Small intestine (tissue), 7 donors: ENCODE measurements around the gene DOC2A. TPM values are rescaled to one million over a fixed set of nuclear protein-coding genes. Genes with fewer than 3 reads are reported as not detected.

Experiments
- DNase-seq, 2 donors: peaks; one replicate each; pipeline versions ENCODE4 v3.0.0 to v3.0.0-alpha.2; 2013
- FAIRE-seq: peaks from 2 replicates; lab custom pipeline; 2012; peaks lifted over from hg19 to GRCh38; lab: Jason Lieb, UNC
- H3K27ac ChIP-seq, 3 donors: one replicate each; pipeline ENCODE4 v1.5.1; 2013; ENCODE audit warnings: low read length in 2 of 3, mild to moderate bottlenecking in 2 of 3, control low read depth in 1 of 3, inconsistent platforms in 1 of 3, low read depth in 1 of 3, moderate library complexity in 1 of 3
- H3K27me3 ChIP-seq, 3 donors: one replicate each; pipeline ENCODE4 v1.6.1; 2013; ENCODE audit warnings: low read length in 3 of 3, inconsistent platforms in 1 of 3; ENCODE audit not compliant: control insufficient read depth in 3 of 3, insufficient read depth in 3 of 3
- H3K36me3 ChIP-seq, 3 donors: one replicate each; pipeline ENCODE4 v1.6.1; 2013; ENCODE audit warnings: low read length in 3 of 3, inconsistent platforms in 1 of 3, low read depth in 1 of 3, mild to moderate bottlenecking in 1 of 3, moderate library complexity in 1 of 3; ENCODE audit not compliant: control insufficient read depth in 3 of 3, insufficient read depth in 2 of 3
- H3K4me1 ChIP-seq, 3 donors: one replicate each; pipeline ENCODE4 v1.6.1; 2013; ENCODE audit warnings: low read length in 2 of 3, inconsistent platforms in 1 of 3, low read depth in 1 of 3, mild to moderate bottlenecking in 1 of 3, moderate library complexity in 1 of 3; ENCODE audit not compliant: control insufficient read depth in 3 of 3, insufficient read depth in 2 of 3
- H3K4me3 ChIP-seq, 3 donors: one replicate each; pipeline ENCODE4 v1.5.1; 2013; ENCODE audit warnings: low read length in 3 of 3, control low read depth in 1 of 3, inconsistent platforms in 1 of 3, low read depth in 1 of 3, mild to moderate bottlenecking in 1 of 3, moderate library complexity in 1 of 3
- H3K9me3 ChIP-seq, 2 donors: one replicate each; pipeline ENCODE4 v1.6.1; 2013; ENCODE audit warnings: low read depth in 1 of 2, low read length in 1 of 2; ENCODE audit not compliant: control insufficient read depth in 2 of 2, insufficient read depth in 1 of 2
- WGBS, 3 donors: extraction: QIAGEN DNeasy Blood & Tissue Kit; methylation state at CpG; one replicate each; pipeline ENCODE4 v1.1.7; 2013; 5-methylcytosine and 5-hydroxymethylcytosine counted together
- polyA plus RNA-seq, 4 donors: library from polyadenylated mRNA; stranded (reverse) in 3 of 4; unstranded in 1 of 4; fragments of 200-250 nt in 3 of 4; fragments of 120-200 nt in 1 of 4; gene quantifications; one replicate each; pipeline versions ENCODE4 v1.2.1 to v1.2.3, GENCODE V29; 2013
- donor health status: healthy with polysubstance abuse.
- donor health status: control.
- donor health status: control.
- donor health status: Bipolar disorder and iron deficiency.
- donor health status: healthy.

DOC2A gene
- polyA plus RNA-seq, 4 donors = 1.3 to 4.6 (median 1.6) TPM; not detected in 1

DNA sequence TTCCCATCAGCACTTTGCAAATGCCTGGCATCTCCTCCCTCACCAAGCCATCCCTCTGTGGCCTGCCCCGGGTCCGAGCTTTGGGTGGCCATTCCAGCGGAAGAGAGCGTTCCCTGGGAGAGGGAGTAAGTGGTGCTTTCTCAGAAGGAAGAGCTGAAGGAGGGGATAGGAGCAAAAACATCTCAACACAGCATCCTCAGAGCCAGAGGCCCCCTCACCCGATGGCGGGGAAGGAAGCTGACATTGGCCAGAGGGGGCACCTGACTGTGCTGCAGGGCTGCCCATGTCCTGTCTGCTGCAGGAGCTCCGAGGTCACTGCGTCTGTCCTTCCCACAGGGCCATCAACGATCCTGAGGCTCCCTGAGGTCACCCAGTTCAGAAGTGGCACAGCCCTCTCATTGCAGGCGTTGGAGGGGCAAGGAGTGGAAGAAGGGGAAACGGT, 20.7 kb upstream of the DOC2A start:
- FAIRE-seq (no peak), DNase-seq (no peak)
- Histone ChIP-seq H3K36me3 (no peaks in the 10 kb centered on the region), H3K4me3 (no peak overlapping the region), H3K4me1 (no peaks in the 10 kb centered on the region), H3K27me3 (peaks cover 7 to 72% (median 17%) of the 10 kb centered on the region in 3 donors), H3K27ac (no peak overlapping the region), H3K9me3 (no peaks in the 10 kb centered on the region)
- WGBS, 3 donors = 18 to 26% (median 20%) methylated on average over 10 to 11 of the region's 11 CpGs

DNA sequence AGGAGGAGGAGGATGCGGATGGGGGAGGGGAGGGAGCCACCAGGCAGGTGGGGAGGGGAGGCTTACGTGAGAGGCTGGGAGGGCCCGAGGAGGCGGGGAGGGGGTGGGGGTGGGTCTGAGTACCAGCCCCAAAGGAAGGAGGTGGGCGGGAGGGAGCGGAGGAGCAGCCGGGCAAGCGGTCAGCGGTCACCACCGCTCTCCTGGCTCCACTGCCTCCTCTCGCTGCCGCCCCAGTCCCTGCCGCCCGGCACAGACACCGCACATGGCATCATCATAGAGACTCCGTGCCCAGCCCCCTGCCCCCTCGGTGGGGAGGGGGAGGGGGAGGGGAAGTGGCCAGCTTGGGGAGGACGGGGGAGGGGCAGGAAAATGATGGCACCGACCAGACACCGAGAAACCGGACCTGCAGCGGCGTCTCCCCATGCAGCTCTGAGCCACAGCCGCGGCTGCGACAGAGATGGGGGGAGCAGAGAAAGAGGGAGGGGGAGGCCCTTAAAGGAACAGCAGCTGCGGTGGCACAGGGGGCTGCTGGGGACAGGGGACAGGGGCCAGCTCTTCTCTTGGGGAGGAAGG, 20.1 kb upstream of the DOC2A start, which contains the start of gene TLCD3B:
TLCD3B (minus strand) TSS at position 431 of the 573 bp plus-strand sequence. CDS start 744 bp downstream, outside the sequence.
- H3K4me3 ChIP-seq = no peak within 1 kb of the TSS
- H3K9me3 ChIP-seq = no peaks in the 10 kb centered on the region

DNA sequence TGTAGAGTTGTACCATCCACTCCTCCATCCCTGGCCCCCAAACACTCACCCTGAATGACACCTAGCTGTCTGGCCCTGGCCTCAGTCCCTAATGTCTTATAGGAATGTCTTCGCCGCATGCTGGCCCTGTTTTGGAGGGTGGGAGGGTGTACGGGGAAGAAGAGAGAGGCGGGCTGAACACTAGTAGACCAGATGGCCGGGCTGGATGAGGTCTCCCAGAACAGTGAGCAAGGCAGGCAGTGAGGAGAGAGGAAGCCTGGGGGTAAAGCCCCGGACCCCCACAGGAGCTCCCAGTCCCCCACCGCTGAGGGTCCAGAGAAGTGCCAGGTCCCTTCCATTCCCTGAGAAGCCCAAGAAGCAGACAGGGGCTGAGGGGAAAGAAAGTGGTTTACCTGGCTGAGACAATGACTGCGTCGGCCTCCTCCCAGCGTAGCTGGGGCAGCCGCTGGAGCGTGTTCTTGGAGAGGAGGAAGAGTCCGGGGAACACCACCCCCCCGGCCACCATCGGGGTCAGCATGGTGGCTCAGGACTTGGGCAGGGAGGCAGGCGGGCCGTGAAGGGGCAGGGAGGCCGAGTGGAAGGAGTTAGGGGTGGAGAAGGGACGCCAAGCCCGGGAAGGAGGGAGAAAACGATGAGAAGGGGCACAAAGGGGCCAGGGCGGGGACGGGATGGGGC, 19.3 kb upstream of the DOC2A start:
- Histone ChIP-seq H3K4me3 (no peak overlapping the region), H3K36me3 (no peaks in the 10 kb centered on the region), H3K27me3 (peaks cover 10 to 73% (median 15%) of the 10 kb centered on the region in 3 donors), H3K9me3 (no peaks in the 10 kb centered on the region), H3K27ac (no peak overlapping the region), H3K4me1 (no peaks in the 10 kb centered on the region)
- FAIRE-seq = no peak
- no peak for DNase-seq
- WGBS, 3 donors = 18 to 20% (median 19%) methylated on average over 23 of the region's 23 CpGs

More for the DNA sequence above, 20.1 kb upstream of the DOC2A start, which contains the start of gene TLCD3B:
- no peak for FAIRE-seq
- 0 to 3% (median 2%) methylated on average over 14 to 27 of the region's 27 CpGs for WGBS, 3 donors
- Histone ChIP-seq H3K36me3 (no peaks in the 10 kb centered on the region), H3K27ac (no peak within 1 kb of the TSS), H3K27me3 (peaks cover 7 to 70% (median 17%) of the 10 kb centered on the region in 3 donors), H3K4me1 (no peaks in the 10 kb centered on the region)
- no peak for DNase-seq

DNA sequence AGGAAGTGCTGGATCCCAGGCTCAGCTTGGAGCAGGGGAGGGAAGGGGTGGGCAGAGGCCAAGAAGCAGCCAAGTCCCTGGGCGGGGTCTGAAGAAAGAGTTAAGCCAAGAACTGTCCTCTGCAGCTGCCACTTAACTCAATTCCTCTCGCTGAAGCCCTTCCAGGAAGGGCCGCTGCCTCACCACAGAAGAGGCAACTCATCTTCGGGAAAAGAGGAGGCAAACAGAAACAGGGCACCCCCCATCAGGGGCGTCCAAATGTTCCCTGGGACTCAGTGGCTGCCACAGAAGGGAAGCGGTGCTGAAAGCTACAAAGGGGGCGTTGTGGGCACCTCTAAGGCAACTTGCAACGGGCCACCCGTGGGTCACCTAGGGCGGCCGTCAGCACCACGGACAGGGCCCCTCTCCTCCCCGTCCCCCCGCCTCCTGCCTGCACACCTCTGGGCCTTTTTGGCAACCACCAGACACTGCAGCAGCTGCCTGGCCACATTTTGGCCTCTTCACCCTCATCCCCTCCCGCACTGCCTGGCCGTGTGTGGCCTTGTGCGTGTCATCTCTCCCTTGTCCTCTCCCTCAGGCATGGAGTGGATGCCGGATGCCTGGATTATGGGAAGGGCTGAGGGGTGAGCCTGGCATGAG, 17.7 kb upstream of the DOC2A start:
- WGBS, 3 donors = 12 to 18% (median 13%) methylated on average over 16 to 18 of the region's 18 CpGs
- DNase-seq (peak in 1 of 2 donors; percentile 30), FAIRE-seq (no peak)
- Histone ChIP-seq H3K9me3 (no peaks in the 10 kb centered on the region), H3K27me3 (peaks cover 10 to 78% (median 14%) of the 10 kb centered on the region in 3 donors), H3K4me1 (no peaks in the 10 kb centered on the region), H3K4me3 (no peak overlapping the region), H3K27ac (no peak overlapping the region), H3K36me3 (no peaks in the 10 kb centered on the region)

DNA sequence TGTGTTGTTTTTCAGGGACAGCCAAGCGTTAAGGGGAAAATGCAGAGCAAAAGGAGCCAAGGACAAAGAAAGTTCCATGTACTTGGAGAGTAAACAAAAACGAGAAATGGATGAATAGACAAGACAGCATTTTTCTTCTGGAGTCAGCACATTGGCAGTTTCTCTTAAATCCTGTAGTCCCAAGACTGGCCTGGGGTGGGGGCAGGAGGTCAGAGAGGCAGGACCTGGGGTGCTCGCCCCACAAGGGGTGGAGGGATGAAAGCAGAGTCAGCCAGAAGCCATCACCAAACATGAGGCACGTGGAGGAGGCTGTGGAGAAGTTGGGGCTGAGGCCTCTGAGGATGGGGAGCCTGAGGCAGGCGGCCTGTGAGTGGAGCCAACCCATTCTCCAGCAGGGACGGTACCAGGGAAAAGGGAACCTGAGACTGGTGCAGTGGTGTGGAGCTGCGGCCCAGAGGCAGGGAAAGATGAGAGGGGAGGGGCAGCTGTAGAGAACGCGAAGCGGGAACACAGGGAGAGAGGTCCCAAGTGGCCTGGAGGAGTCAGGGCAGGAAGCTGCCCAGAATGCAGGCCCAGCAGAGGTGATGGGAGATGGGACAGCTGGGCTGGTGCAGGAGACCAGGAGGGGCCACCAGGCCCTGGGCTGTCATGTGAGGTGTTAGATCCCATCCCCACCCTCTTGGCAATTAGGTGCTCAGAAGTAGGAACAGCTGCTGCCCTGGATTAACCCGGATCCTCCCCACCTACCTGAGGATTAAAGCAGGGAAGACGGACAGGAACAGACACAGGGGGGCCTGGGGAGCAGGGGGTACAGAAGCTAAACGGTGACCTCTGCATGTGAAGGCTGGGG, 17.0 kb upstream of the DOC2A start:
- Histone ChIP-seq H3K4me1 (no peaks in the 10 kb centered on the region), H3K4me3 (no peak overlapping the region), H3K9me3 (no peaks in the 10 kb centered on the region), H3K27ac (no peak overlapping the region), H3K36me3 (no peaks in the 10 kb centered on the region), H3K27me3 (peaks cover 10 to 74% (median 14%) of the 10 kb centered on the region in 3 donors)
- WGBS, 3 donors = 40 to 49% (median 43%) methylated on average over 12 to 13 of the region's 13 CpGs
- DNase-seq (no peak), FAIRE-seq (no peak)

DNA sequence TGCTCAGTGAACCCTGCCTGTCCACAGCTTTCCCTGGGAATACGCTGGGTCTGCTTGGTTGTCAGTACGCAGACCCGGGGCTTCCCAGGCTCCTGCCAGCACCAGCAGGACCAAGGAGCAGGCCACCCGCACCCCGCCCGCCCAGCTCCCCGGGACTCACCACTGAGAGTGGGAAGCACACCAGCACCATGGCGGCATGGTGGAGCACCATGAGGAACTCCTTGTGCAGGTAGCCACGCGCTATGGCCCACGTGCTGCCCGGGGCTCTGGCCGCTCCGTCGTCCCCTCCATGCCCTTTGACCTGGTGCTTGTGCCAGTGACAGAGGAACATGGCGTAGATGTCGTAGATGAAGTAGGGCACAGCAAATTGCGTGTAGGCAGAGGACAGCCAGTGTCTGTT, 15.6 kb upstream of the DOC2A start:
- 78 to 89% (median 81%) methylated on average over 18 of the region's 18 CpGs for WGBS, 3 donors
- Histone ChIP-seq H3K9me3 (no peaks in the 10 kb centered on the region), H3K4me1 (peaks cover 0 to under 1% (median 0%) of the 10 kb centered on the region in 3 donors), H3K4me3 (no peak overlapping the region), H3K27ac (no peak overlapping the region), H3K27me3 (peaks cover 7 to 60% (median 7%) of the 10 kb centered on the region in 3 donors), H3K36me3 (no peaks in the 10 kb centered on the region)
- FAIRE-seq (no peak), DNase-seq (no peak)

DNA sequence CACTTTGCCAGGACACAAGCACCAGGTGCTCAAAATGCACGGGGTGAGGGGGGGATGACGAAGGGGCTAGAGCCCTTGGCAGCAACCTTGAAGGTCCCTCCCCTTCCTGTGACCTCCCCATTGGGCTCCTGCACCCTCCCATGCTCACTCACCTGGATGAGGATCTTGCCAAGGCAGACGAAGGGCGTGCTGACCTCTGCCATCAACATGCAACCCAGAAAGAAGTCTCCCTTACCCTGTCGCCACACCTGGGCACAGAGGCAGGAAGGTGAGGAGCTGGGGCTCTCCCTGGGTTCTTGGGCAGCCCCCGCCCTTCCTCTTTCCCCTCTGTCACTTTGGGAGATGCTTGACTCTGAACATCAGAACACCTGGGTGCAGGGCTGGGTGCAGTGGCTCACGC, 14.7 kb upstream of the DOC2A start:
- WGBS, 3 donors = 31 to 67% (median 35%) methylated on average over 5 to 7 of the region's 7 CpGs
- peaks cover 5 to 58% (median 7%) of the 10 kb centered on the region in 3 donors for H3K27me3 ChIP-seq
- FAIRE-seq (no peak), DNase-seq (no peak)
- H3K4me3 ChIP-seq = no peak overlapping the region
- peaks cover 0 to 6% (median 0%) of the 10 kb centered on the region in 3 donors for H3K4me1 ChIP-seq
- H3K36me3 ChIP-seq = no peaks in the 10 kb centered on the region
- H3K9me3 ChIP-seq = no peaks in the 10 kb centered on the region
- no peak overlapping the region for H3K27ac ChIP-seq

DNA sequence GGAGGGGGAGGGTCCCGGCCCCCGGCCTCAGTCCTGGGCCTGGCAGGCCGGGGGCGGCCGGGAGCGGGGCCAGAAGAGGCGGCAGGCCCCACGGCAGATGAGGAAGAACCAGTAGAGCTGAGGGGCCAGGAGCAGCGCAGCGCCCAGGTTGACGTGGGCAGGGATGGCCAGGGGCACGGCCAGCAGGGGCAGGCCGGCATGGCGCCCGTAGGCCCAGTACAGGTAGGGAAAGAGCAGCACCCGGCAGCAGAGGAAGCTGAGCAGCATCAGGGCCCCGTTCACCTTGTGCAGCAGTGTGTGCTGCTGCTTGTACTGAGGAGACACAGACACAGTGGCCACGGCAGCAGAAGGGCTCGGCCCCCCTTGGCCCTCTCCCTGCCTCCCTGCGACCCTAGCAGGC, 14.3 kb upstream of the DOC2A start:
- FAIRE-seq (no peak), DNase-seq (no peak)
- Histone ChIP-seq H3K9me3 (no peaks in the 10 kb centered on the region), H3K27ac (no peak overlapping the region), H3K27me3 (peaks cover 5 to 54% (median 7%) of the 10 kb centered on the region in 3 donors), H3K4me3 (no peak overlapping the region), H3K36me3 (no peaks in the 10 kb centered on the region), H3K4me1 (peaks cover 0 to 6% (median 0%) of the 10 kb centered on the region in 3 donors)
- 56 to 72% (median 60%) methylated on average over 13 to 20 of the region's 20 CpGs for WGBS, 3 donors
